Activated T-cell treated with anti-CD3 and anti-CD28 coated beads, Interleukin-2, amount 50 U/mL, for 48 hours (primary cell): ENCODE measurements around the gene AGAP1.
A peak's percentile ranks its signal among the peaks of the same experiment; 100 is the strongest.

Experiments
- DNase-seq, 2 experiments: peaks; one replicate each; pipeline ENCODE4 v3.0.0-alpha.2; 2020

Gene AGAP1

DNA sequence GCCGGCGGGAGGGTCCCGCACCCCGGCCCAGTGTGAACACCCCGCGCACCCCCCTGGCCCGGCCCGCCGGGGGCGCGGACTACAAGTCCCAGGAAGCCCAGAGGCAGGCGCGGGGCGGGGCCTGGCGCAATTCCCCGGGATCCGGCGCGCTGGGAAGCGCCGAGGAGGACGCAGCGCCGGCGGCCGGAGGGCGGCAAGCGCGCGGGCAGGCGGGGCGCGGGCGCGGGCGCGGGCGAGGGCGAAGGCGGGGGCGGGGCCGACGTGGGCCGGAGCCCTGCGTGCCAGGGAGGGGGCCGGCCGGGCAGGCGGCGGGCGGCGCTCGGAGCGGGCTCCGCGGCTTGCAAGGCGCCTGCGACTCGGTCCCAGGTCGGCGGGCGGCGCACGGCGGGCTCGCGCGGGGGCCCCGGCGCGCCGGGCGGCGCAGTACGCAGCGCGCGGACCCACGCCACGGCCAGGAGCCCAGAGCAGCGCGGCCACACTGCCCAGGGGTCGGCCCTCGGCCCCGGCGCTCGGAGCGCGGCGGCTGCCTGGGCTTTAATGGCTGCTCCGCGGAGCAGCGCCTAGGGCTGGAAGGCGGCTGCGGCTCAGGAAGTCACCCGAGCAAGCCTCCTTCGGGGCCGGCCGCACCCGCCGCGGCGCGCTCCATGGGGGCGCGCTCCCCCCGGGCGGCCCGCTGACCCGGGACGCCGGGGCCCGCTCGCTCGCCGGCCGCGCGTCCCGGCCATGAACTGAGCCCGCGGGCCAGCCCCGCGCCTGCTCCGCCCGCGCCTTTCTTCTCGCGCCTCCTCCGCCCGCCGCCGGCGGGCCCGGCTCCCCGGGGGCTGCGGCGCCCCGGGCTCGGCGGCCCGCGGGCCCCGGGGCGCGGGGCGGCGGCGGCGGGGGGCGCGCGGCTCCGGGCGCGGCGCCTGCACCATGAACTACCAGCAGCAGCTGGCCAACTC lies at the start of gene AGAP1:
TSS of gene AGAP1 (plus strand) at position 269 of the 941 bp plus-strand sequence.
- peak; percentile 38 to 47 for DNase-seq

DNA sequence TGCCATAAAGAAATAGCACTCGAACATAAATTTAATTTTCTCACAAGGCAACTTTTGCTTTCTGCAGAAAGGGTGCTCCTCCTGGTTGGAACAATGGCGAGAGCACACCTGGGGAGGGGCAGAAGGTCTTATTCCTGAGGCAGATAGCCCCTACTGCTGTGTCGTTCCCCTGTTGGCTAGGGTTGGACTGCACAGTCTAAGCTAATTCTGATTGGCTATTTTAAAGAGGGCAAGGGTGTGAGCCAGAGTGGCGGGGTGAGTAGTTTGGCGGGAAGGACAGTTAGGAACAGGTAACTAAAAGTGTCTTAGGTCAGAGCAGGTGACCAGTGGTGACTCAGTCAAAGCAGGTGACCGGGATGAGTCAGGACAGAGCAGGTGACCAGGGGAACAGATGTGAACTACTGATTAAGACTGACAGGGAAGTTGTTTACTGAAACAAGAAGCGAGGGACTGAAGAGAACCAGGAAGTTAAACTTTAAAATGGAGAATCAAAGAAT lies 49.7 kb upstream of the AGAP1 start:
- DNase-seq = no peak

DNA sequence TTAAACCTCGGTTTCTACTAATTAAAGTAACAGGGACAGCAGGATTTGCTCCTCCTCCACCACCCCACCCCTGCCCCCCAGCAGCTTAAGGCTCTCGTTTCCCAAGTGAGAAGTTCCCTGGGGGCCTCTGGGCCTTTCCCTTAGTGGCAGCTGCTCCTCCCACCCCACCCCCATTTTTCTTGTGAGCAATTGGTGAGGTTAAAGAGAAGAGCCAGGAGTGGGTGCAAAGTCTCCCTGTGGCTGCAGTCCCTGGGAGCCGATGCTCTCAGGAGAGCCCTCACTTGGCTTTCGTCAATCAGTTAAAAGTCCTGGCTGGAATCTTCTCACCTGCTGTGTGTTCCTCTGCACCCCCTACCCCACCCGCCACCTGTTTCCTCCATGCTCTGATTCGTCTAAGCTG lies 48.7 kb upstream of the AGAP1 start:
- no peak for DNase-seq

GRCh38 chr2:235446082-235446481 lies 47.8 kb upstream of the AGAP1 start:
- DNase-seq = no peak

- no peak for DNase-seq
These were observed 46.6 kb upstream of the AGAP1 start for GRCh38 chr2:235447210-235447609.

DNA sequence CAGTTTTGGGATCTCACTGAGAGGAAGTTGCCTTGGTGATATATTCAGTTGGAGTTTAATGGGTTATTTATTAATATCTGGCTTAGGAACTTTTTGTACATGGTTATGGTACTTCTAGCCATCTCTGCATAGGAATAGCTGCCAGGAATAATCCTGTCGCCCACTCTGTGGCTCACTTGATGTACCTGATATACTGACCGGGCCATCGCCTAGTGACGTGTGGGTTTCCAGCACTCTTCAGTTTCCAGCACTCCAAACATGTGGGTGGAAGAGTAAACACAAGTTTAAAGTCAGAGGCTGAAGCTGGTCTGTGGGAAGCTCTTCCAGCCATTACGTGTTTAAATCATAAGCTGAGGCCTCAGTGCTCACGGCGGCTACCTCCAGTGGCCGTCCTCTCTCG lies 44.3 kb upstream of the AGAP1 start:
- no peak for DNase-seq

- no peak for DNase-seq
These were observed 40.2 kb upstream of the AGAP1 start for GRCh38 chr2:235453605-235454151.

GRCh38 chr2:235458839-235459273 lies 35.0 kb upstream of the AGAP1 start:
- DNase-seq = no peak

- no peak for DNase-seq
These were observed 33.2 kb upstream of the AGAP1 start for GRCh38 chr2:235460548-235461047.

- DNase-seq = no peak
These were observed 32.0 kb upstream of the AGAP1 start for GRCh38 chr2:235461763-235462414.

GRCh38 chr2:235462415-235462790 lies 31.4 kb upstream of the AGAP1 start:
- no peak for DNase-seq

DNA sequence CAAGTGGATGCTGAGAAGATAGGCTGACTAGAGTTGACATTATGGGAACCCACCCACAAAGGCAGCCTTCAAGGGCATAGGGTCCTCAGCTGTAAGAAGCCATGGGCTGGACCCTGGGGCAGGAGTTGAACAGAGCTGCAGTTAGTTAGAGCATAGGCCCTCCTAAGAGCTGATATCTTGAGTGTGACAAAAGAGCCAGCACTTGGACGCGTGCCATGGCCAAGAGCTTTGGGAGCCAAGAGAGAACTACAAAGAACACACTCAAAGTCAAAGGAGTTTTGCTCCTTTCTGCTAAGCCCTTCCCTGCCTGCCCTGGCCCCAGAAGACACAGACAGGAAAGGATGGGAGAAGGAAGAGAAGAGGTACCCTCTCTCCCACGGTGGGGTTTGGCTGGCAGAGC lies 29.9 kb upstream of the AGAP1 start:
- no peak for DNase-seq

- DNase-seq = no peak
These were observed 26.3 kb upstream of the AGAP1 start for GRCh38 chr2:235467588-235467987.

DNA sequence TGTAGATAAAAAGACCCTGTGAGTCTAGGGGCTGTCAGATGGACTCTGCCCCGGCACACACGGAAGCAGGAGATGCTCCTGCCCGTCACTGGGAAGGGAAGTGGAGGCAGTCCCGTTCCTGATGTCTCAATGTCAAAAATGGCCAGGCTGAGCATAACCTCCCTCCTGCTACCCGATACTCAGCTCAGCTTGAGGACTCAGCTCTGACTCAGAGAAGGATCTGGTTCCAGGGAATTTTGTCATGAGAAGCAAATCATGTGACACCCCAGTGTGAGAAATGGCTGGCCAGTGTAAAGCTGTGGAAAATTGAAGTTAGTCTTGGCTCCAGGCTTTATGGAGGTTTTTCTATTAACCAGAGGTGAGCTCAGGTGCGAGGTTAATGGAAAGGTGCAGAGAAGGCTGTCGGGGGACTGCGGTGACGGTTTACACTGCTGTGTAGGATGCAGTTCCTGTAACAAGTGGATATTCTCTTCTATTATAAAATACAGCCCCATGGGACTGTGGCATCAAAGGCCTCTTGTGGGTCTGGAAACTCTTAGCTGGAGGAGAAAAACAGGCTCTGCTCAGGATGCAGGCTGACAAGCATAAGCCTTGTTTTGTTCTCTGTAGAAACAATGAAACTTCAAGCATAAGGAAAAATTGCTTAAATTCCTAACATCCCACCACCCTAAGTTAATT lies 24.7 kb upstream of the AGAP1 start:
- DNase-seq = no peak

DNA sequence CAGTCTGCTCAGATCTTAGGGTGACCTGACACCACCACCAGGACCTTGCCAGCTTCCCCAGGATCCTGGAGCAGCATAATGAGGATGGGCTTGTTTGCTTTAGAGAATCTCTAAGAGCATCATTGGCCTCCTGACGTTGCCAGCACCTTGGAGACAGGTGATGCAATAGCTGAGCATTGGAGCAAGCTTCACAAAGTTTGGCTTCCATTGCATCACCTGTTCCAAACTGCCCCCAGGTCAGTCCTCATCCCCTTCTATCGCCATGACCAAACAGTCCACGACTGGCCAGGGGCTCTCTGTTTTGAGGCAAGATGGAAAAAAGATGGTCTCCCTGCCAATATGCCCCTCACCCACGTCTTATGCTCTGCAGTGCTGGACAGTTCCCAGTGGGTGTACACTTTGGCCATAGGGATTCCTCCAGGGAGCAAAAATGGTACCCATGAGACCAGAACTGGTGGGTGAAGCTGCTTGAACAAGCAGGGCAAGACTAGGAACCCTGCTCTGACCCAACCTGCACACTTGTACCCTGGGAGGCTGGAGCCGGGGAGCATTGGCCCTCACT lies 22.6 kb upstream of the AGAP1 start:
- no peak for DNase-seq

GRCh38 chr2:235472443-235472842 lies 21.4 kb upstream of the AGAP1 start:
- no peak for DNase-seq

DNA sequence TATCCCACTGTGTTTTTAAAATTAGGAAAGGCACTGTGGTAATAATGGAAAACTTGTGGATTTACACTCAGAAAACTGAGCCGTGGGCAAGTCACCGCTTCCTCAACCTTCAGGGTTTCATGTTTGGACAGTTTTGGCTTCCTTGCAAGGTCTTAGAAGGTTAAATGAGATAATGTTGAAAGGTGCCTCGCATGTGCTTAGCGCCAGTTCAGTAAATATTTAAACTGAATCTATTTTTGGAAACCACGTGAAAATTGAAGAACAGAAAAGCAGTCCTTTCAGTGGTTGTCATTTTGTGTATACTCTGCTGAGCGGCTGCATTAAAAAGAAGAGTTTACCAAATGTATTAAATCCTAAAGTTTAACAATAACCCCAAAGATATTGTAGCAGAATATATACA lies 15.2 kb upstream of the AGAP1 start:
- DNase-seq = no peak

DNA sequence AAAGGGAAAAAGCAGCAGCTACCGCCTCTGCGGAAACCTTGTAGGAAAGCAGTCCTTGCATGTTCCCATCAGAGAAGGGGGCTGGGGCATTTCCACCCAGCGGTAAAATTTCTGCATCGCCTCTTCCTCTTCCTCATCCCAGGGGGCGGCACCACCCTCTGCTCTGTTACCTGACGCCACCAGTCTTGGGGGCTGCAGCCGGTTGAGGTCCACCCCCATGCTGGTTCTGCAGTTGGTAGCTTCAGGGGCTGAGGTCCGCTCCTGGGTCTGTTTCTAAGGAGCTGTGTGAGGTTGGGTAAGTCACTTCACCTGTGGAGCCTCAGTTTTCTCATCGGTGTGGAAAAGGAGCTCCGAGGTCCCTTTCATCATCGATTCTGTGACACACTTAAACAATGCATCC lies 14.2 kb upstream of the AGAP1 start:
- no peak for DNase-seq

DNA sequence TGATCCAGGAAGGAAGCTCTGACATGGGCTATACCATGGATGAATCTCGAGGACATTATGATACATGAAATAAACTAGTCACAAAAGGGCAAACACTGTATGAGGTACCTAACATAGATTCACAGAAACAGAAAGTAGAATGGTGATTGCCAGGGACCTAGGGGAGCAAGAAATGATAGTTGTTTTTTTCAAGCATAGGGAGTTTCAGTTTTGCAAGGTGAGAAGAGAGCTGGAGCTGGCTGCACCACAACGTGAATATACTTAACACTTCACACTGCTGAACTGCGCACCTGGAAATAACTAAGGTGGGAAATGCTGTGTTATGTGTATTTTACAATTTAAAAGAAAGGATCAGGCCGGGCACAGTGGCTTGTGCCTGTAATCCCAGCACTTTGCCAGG lies 13.2 kb upstream of the AGAP1 start:
- no peak for DNase-seq

GRCh38 chr2:235483313-235483712 lies 10.5 kb upstream of the AGAP1 start:
- no peak for DNase-seq

DNA sequence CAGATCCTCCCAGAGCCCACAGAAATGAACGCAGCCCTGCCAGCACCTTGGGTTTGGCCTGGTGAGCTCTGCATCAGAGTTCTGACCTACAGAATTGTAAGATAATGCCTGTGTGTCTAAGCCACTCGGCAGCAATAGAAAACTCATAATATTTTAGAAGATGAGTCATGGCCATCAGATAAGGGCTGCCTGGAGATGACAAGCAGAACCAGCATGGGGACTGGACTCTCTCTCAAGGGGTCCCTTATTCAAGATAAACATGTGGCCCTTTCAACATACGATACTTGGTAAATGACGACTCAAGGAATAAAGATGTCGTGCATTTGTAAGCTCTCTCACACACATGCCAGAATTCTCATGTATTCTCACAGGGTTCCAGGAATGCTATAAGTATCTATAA lies 8.5 kb upstream of the AGAP1 start:
- no peak for DNase-seq

DNA sequence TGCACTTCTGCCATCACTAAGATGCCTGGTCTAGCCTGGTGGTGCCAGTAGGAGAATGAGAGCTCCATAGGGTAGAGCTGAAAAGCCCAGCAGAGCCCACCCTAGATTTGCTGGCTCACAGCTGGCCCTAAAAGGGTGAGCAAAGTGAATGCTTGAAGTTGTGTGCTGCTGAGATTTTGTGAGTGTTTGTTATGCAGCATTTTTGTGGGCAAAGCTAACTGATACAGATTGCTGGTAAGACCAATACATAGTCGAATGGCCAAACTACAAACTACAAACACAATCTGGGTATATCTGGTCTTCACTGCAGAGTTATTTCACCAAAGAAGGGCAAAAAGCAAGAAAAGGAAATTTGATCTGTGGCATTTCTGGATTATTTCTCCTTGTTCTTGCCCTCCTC lies 7.1 kb upstream of the AGAP1 start:
- DNase-seq = no peak

DNA sequence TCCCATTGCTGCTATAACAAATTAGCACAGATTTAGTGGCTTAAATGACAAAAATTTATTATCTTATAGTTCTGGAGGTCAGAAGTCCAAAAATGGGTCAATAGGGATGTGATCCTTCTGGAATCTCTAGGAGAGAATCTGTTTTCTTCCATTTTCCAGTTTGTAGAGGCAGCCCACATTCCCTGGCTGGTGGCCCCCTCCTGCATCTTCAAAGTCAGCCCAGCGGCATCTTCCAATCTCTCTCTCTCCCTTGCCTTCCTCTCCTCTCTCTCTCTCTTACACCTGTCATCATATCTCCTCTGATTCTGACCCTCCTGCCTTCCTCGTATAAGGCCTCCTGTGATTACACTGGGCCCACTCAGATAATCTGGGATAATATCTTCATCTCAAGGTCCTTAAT lies 3.9 kb upstream of the AGAP1 start:
- no peak for DNase-seq
